HepG2 (cell line): Measurements from ENCODE around the gene DUS3L. TPM values are rescaled to one million over a fixed set of nuclear protein-coding genes. Genes with fewer than 3 reads are reported as not detected.

Experiments used
- AHDC1 ChIP-seq: sonication (generic); formaldehyde crosslinking; IDR thresholded peaks from 2 replicates; pipeline ENCODE4 v1.5.1; 2020; ENCODE audit warnings: mild to moderate bottlenecking, missing genetic modification reagents, borderline replicate concordance
- HIVEP1 ChIP-seq: sonication (generic); formaldehyde crosslinking; IDR thresholded peaks from 2 replicates; pipeline ENCODE4 v1.4.0; 2020; ENCODE audit warnings: mild to moderate bottlenecking, missing genetic modification reagents
- MED8 ChIP-seq: sonication (generic); formaldehyde crosslinking; IDR thresholded peaks from 2 replicates; pipeline ENCODE4 v1.8.1; 2023; ENCODE audit warnings: mild to moderate bottlenecking, missing genetic modification reagents; ENCODE audit not compliant: insufficient replicate concordance
- NFRKB ChIP-seq: fragments of 450-650 bp; IDR thresholded peaks from 2 replicates; pipeline ENCODE4 v1.6.1; 2017
- NFYB ChIP-seq: sonication (generic); formaldehyde crosslinking; IDR thresholded peaks from 2 replicates; pipeline ENCODE4 v1.4.0; 2020; ENCODE audit warnings: missing genetic modification reagents
- NR2F2 ChIP-seq: IDR thresholded peaks from 2 replicates; pipeline ENCODE4 v1.6.1; 2012; ENCODE audit warnings: low read depth, inconsistent platforms, borderline replicate concordance
- PBX3 ChIP-seq: sonication (generic); formaldehyde crosslinking; IDR thresholded peaks from 2 replicates; pipeline ENCODE4 v1.8.1; 2023; ENCODE audit warnings: missing genetic modification reagents, inconsistent platforms, borderline replicate concordance
- RBM22 ChIP-seq: fragments of 200-400 bp; formaldehyde crosslinking; optimal IDR thresholded peaks from 2 replicates; pipeline ENCODE3; 2017; ENCODE audit warnings: mild to moderate bottlenecking, low read length, moderate library complexity
- RFX5 ChIP-seq: IDR thresholded peaks from 2 replicates; pipeline ENCODE4 v1.6.1; 2011; ENCODE audit warnings: low read depth, low read length, improper control_type of control experiment
- SOX5 ChIP-seq: IDR thresholded peaks from 2 replicates; pipeline ENCODE4 v1.6.1; 2016; ENCODE audit warnings: borderline replicate concordance
- TIGD3 ChIP-seq: sonication (generic); formaldehyde crosslinking; IDR thresholded peaks from 2 replicates; pipeline ENCODE4 v1.5.1; 2020; ENCODE audit warnings: mild to moderate bottlenecking, missing genetic modification reagents, borderline replicate concordance
- ZBTB7B ChIP-seq: sonication (generic); formaldehyde crosslinking; IDR thresholded peaks from 2 replicates; pipeline ENCODE4 v1.4.0; 2020; ENCODE audit warnings: missing genetic modification reagents
- ZFAT ChIP-seq: sonication (generic); formaldehyde crosslinking; conservative IDR thresholded peaks from 2 replicates; pipeline ENCODE4 v1.8.1; 2023; ENCODE audit warnings: missing genetic modification reagents, inconsistent platforms
- ZNF18 ChIP-seq: sonication (generic); formaldehyde crosslinking; IDR thresholded peaks from 2 replicates; pipeline ENCODE4 v1.8.0; 2022; ENCODE audit warnings: mild to moderate bottlenecking, missing genetic modification reagents; ENCODE audit not compliant: insufficient replicate concordance
- ZNF33B ChIP-seq: sonication (generic); formaldehyde crosslinking; IDR thresholded peaks from 2 replicates; pipeline ENCODE4 v1.5.1; 2020; ENCODE audit warnings: mild to moderate bottlenecking, missing genetic modification reagents
- ZNF558 ChIP-seq: sonication (generic); formaldehyde crosslinking; IDR thresholded peaks from 2 replicates; pipeline ENCODE4 v1.9.0; 2022; ENCODE audit warnings: mild to moderate bottlenecking, missing genetic modification reagents, borderline replicate concordance
- ZNF563 ChIP-seq: sonication (generic); formaldehyde crosslinking; IDR thresholded peaks from 2 replicates; pipeline ENCODE4 v1.8.0; 2022; ENCODE audit warnings: mild to moderate bottlenecking, moderate library complexity, missing genetic modification reagents
- ZNF570 ChIP-seq: sonication (generic); formaldehyde crosslinking; IDR thresholded peaks from 2 replicates; pipeline ENCODE4 v1.4.0; 2020; ENCODE audit warnings: mild to moderate bottlenecking, missing genetic modification reagents, borderline replicate concordance
- ZSCAN5A ChIP-seq: sonication (generic); formaldehyde crosslinking; IDR thresholded peaks from 2 replicates; pipeline ENCODE4 v1.8.0; 2022; ENCODE audit warnings: mild to moderate bottlenecking, missing genetic modification reagents, borderline replicate concordance
- polyA plus RNA-seq, 8 experiments: library from polyadenylated mRNA; depleted of rRNA in 3 of 8; stranded (reverse) in 7 of 8; unstranded in 1 of 8; fragments of >200 nt; fragmentation: Illumina TruSeq in 4 of 8; extraction: Trizol in 4 of 8; gene quantifications; 2 replicates each; pipeline versions ENCODE4 v1.2.1 to v1.2.3, GENCODE V29; 2011 to 2016; ENCODE audit warnings: low read depth in 4 of 8, missing spikeins in 1 of 8, mixed read lengths in 1 of 8; ENCODE audit not compliant: insufficient read depth in 1 of 8
- total RNA-seq, 5 experiments: library from RNA; depleted of rRNA; stranded (reverse); fragments of >200 nt; fragmentation: Illumina TruSeq; extraction: Trizol; gene quantifications; 2 replicates each; pipeline ENCODE4 v1.2.3, GENCODE V29; 2016; ENCODE audit warnings: low read depth in 1 of 5

Gene DUS3L
- total and polyA plus RNA-seq, 2 of the 13 experiments (the other 11 are each of a cell fraction or from before 2014, with no cell fraction given): 13.3 to 25.1 TPM

GRCh38 chr19:5822181-5822844 lies 31.4 kb upstream of the DUS3L start (continued):
- TF ChIP-seq ZNF18: no peak
- TF ChIP-seq SOX5 (CRISPR knock-in tag): no peak
- no peak for TF ChIP-seq PBX3 (CRISPR knock-in tag)
- no peak for TF ChIP-seq RBM22
- no peak for TF ChIP-seq ZNF558 (CRISPR knock-in tag)
- TF ChIP-seq TIGD3 (CRISPR knock-in tag): no peak
- TF ChIP-seq NFYB: no peak
- no peak for TF ChIP-seq RFX5
- TF ChIP-seq NFRKB: no peak
- TF ChIP-seq ZNF570: no peak
- TF ChIP-seq ZBTB7B (CRISPR knock-in tag): no peak
- no peak for TF ChIP-seq MED8
- TF ChIP-seq ZNF563 (CRISPR knock-in tag): no peak
- no peak for TF ChIP-seq NR2F2
- 0 out of 2 replicates have a peak, but pooled peaks have one; percentile 43 for TF ChIP-seq HIVEP1 (CRISPR knock-in tag)
- TF ChIP-seq ZNF33B (CRISPR knock-in tag): no peak
- no peak for TF ChIP-seq ZFAT (CRISPR knock-in tag)
- no peak for TF ChIP-seq ZSCAN5A (CRISPR knock-in tag)
- no peak for TF ChIP-seq AHDC1
